Stimulated activated CD4-positive, alpha-beta T cell treated with anti-CD3 and anti-CD28 coated beads, Interleukin-1b, Interleukin-23, amount 100 ng/mL, for 4 hours (primary cell): ENCODE results near the gene PCCA.
"Not testable (repeated sequence)": the region's sequence is repeated elsewhere in the genome, so short reads cannot be mapped to it uniquely, and the experiment has no call there.

Experiments
- DNase-seq, 2 donors: peaks; one replicate each; pipeline ENCODE4 v3.0.0-alpha.2; 2020; ENCODE audit warnings: low read depth in 2 of 2

PCCA gene

GRCh38 chr13:100139817-100140216 is 50.9 kb downstream of the PCCA start:
- DNase-seq: no peak

GRCh38 chr13:100140441-100140840 is 51.5 kb downstream of the PCCA start:
- no peak for DNase-seq

- DNase-seq: not testable (repeated sequence)
Measured at GRCh38 chr13:100141461-100141961, 52.6 kb downstream of the PCCA start.

GRCh38 chr13:100146534-100146933 is 57.6 kb downstream of the PCCA start:
- no peak for DNase-seq

- no peak for DNase-seq
Measured at GRCh38 chr13:100147825-100148224, 58.9 kb downstream of the PCCA start.

GRCh38 chr13:100148422-100148821 is 59.5 kb downstream of the PCCA start:
- DNase-seq: no peak

- DNase-seq: no peak
Measured at GRCh38 chr13:100149389-100149788, 60.5 kb downstream of the PCCA start.

GRCh38 chr13:100150711-100151110 is 61.8 kb downstream of the PCCA start:
- not testable (repeated sequence) for DNase-seq

GRCh38 chr13:100154842-100155416 is 66.0 kb downstream of the PCCA start:
- no peak for DNase-seq

- no peak for DNase-seq
Measured at GRCh38 chr13:100156788-100157187, 67.9 kb downstream of the PCCA start.

- no peak for DNase-seq
Measured at GRCh38 chr13:100158569-100158968, 69.7 kb downstream of the PCCA start.

GRCh38 chr13:100159584-100159983 is 70.7 kb downstream of the PCCA start:
- DNase-seq: no peak

GRCh38 chr13:100160450-100160849 is 71.6 kb downstream of the PCCA start:
- no peak for DNase-seq

GRCh38 chr13:100163375-100163774 is 74.5 kb downstream of the PCCA start:
- DNase-seq: no peak

GRCh38 chr13:100173203-100173602 is 84.3 kb downstream of the PCCA start:
- no peak for DNase-seq

GRCh38 chr13:100174455-100174854 is 85.6 kb downstream of the PCCA start:
- not testable (repeated sequence) for DNase-seq

GRCh38 chr13:100175078-100175802 is 86.3 kb downstream of the PCCA start:
- DNase-seq: no peak

- no peak for DNase-seq
Measured at GRCh38 chr13:100175803-100176182, 86.9 kb downstream of the PCCA start.

GRCh38 chr13:100176801-100177400 is 88.0 kb downstream of the PCCA start:
- DNase-seq: no peak

- DNase-seq: no peak
Measured at GRCh38 chr13:100178309-100178708, 89.4 kb downstream of the PCCA start.

- DNase-seq: no peak
Measured at GRCh38 chr13:100179276-100179675, 90.4 kb downstream of the PCCA start.

- no peak for DNase-seq
Measured at GRCh38 chr13:100182900-100183490, 94.1 kb downstream of the PCCA start.

GRCh38 chr13:100184095-100184494 is 95.2 kb downstream of the PCCA start:
- no peak for DNase-seq
